Colonic mucosa (tissue), 4 donors: Measurements from ENCODE around the gene EYS. TPM values are rescaled to one million over a fixed set of nuclear protein-coding genes. Genes with fewer than 3 reads are reported as not detected.

Experiments
- DNase-seq: peaks from one replicate; pipeline ENCODE4 v3.0.0-alpha.2; 2020
- H3K27ac ChIP-seq: fragments of 200-600 bp; one replicate; pipeline ENCODE4 v1.8.0; 2021
- H3K27me3 ChIP-seq: fragments of 200-600 bp; one replicate; pipeline ENCODE4 v1.8.0; 2021
- H3K36me3 ChIP-seq: fragments of 200-600 bp; one replicate; pipeline ENCODE4 v1.8.0; 2021
- H3K4me1 ChIP-seq: fragments of 200-600 bp; one replicate; pipeline ENCODE4 v1.8.0; 2021; ENCODE audit warnings: mild to moderate bottlenecking
- H3K4me3 ChIP-seq: fragments of 200-600 bp; one replicate; pipeline ENCODE4 v1.8.0; 2021
- H3K9ac ChIP-seq, 2 donors: one replicate each; pipeline ENCODE4 v1.7.0; 2013; ENCODE audit warnings: control low read depth in 2 of 2, low read depth in 2 of 2, low read length in 2 of 2
- H3K9me3 ChIP-seq: fragments of 200-600 bp; one replicate; pipeline ENCODE4 v1.8.0; 2021
- intact Hi-C: fragments of 100-400 bp; cut with DNase I; formaldehyde crosslinking; loops from one replicate; pipeline ENCODE4 v1.14.1; 2022
- total RNA-seq, 2 donors: library from RNA; stranded (reverse); fragmentation: NEBNext Ultra II Directional in 1 of 2; extraction: Animal tissue kit (Norgen Biotek cat#: 25700) in 1 of 2; gene quantifications; one replicate each; pipeline ENCODE4 v1.2.1, GENCODE V29; 2021
- TF ChIP-seq, protein P1 (sequence below): fragments of 200-600 bp; IDR thresholded peaks from one replicate; pipeline ENCODE4 v1.8.0; 2022; ENCODE audit warnings: antibody characterized with exemption, mild to moderate bottlenecking
- donor health status: healthy.
- donor health status: DM: no; HTN: no; CAD: no.
- donor health status: DM: no; HTN: no; CAD: no.

EYS gene
- total RNA-seq, 2 donors from 2014 or later, result 0.64 to 0.82 TPM

DNA sequence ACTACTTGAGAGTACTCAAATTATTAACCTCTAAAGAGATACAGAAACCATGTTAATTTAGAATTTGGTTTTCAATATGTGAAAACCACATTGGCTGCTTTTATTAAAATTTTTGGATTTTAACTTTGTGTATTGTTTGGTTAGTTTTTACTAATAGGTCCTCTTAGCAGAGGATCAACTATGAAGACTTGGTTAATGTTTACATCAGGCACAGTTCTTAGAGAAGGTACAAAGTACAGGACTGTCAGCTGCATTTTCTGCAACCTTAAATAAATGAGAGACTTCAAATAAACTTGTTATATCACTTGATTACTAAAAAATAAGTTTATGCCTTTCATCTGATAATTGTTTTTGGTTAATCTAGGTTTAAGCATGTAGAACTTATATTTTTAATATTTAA is 1982.3 kb downstream of the EYS start:
- no peak overlapping the region for H3K4me3 ChIP-seq
- H3K27me3 ChIP-seq, result no peaks in the 10 kb centered on the region
- H3K9ac ChIP-seq, result no peak overlapping the region
- TF ChIP-seq, protein P1, sequence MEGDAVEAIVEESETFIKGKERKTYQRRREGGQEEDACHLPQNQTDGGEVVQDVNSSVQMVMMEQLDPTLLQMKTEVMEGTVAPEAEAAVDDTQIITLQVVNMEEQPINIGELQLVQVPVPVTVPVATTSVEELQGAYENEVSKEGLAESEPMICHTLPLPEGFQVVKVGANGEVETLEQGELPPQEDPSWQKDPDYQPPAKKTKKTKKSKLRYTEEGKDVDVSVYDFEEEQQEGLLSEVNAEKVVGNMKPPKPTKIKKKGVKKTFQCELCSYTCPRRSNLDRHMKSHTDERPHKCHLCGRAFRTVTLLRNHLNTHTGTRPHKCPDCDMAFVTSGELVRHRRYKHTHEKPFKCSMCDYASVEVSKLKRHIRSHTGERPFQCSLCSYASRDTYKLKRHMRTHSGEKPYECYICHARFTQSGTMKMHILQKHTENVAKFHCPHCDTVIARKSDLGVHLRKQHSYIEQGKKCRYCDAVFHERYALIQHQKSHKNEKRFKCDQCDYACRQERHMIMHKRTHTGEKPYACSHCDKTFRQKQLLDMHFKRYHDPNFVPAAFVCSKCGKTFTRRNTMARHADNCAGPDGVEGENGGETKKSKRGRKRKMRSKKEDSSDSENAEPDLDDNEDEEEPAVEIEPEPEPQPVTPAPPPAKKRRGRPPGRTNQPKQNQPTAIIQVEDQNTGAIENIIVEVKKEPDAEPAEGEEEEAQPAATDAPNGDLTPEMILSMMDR, result no peak
- H3K36me3 ChIP-seq, result no peaks in the 10 kb centered on the region
- H3K4me1 ChIP-seq, result no peaks in the 10 kb centered on the region
- no peak overlapping the region for H3K27ac ChIP-seq
- no peak for DNase-seq
- H3K9me3 ChIP-seq, result no peaks in the 10 kb centered on the region
- intact Hi-C loops, result no loop called here

DNA sequence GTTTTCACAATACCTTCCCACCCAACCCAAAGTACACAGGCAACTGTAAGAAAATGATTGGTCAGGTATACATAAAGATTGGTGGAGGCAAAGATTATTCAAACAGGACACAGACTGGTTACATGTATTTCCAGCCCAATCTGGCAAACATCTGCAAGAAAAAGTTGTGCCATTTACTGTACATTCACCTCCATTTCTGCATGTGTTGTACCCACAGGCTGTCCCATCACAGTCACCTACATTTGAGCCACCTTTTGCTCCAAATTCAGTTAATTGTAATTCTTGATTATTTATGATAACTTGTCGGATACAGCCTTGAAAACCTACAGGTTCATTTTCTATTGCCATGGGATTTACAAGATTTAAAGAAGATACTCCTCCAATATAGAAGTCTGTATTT is 1985.8 kb downstream of the EYS start:
- TF ChIP-seq, protein P1, result no peak
- H3K9ac ChIP-seq, result no peak overlapping the region
- no peaks in the 10 kb centered on the region for H3K36me3 ChIP-seq
- no peaks in the 10 kb centered on the region for H3K4me1 ChIP-seq
- no peaks in the 10 kb centered on the region for H3K9me3 ChIP-seq
- DNase-seq, result no peak
- no peak overlapping the region for H3K27ac ChIP-seq
- H3K27me3 ChIP-seq, result no peaks in the 10 kb centered on the region
- intact Hi-C loops, result no loop called here
- H3K4me3 ChIP-seq, result no peak overlapping the region

DNA sequence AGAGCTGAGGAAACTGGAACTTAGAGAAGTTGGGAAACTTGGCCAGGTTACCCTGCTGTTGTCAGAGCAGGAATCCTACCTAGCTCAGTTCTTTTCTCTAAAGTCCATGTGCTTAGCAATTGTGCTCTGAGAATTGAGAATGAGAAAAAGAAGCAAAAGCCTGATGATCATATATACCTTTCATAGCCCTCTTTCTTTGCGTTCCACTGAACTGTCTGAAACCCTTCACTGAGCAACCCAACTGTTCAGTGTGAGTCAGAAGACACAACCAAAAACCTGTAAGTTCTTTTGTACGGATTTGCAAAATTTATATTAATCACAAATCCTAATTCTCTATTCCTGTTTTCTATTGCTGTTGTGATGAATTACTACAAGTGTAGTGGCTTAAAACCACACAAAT is 1990.9 kb downstream of the EYS start:
- DNase-seq, result no peak
- Histone ChIP-seq H3K27ac (no peak overlapping the region), H3K27me3 (no peaks in the 10 kb centered on the region), H3K9me3 (no peaks in the 10 kb centered on the region), H3K36me3 (no peaks in the 10 kb centered on the region), H3K4me1 (no peaks in the 10 kb centered on the region), H3K4me3 (no peak overlapping the region), H3K9ac (no peak overlapping the region)
- intact Hi-C loops, result no loop called here
- TF ChIP-seq, protein P1, result no peak

DNA sequence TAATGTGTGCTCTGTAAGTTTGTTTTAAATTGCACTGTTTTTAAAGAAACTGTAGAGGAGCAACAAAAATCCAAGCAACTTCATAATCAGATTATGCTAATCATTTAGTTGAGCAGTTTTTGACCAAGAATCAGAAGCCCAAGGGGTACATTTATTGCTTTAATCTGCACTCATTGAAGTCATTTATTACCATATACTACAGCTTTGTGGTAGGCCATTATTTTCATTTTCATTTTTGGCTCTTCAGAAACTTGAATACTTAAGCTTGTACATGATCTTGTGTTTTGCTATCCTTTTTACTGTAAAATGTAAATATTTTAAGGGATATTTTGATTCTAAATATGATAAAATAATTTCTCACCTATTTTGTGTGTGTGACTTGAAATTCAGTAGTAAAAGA is 1992.9 kb downstream of the EYS start:
- DNase-seq, result no peak
- no peaks in the 10 kb centered on the region for H3K4me1 ChIP-seq
- no peaks in the 10 kb centered on the region for H3K36me3 ChIP-seq
- intact Hi-C loops, result no loop called here
- no peaks in the 10 kb centered on the region for H3K27me3 ChIP-seq
- H3K9me3 ChIP-seq, result no peaks in the 10 kb centered on the region
- TF ChIP-seq, protein P1, result no peak
- no peak overlapping the region for H3K4me3 ChIP-seq
- no peak overlapping the region for H3K9ac ChIP-seq
- no peak overlapping the region for H3K27ac ChIP-seq

DNA sequence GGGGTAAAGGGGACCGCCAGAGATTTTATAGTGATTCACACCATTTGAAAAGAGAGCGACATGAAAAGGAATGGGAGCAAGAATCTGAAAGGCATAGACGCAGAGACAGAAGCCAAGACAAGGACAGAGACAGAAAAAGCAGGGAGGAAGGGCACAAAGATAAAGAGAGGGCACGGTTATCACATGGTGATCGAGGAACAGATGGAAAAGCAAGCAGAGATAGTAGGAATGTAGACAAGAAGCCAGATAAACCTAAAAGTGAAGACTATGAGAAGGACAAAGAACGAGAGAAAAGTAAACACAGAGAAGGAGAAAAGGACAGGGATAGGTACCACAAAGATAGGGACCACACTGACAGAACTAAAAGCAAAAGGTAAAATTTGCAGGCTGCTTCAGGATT is 1993.7 kb downstream of the EYS start:
- Histone ChIP-seq H3K36me3 (no peaks in the 10 kb centered on the region), H3K27ac (no peak overlapping the region), H3K27me3 (no peaks in the 10 kb centered on the region), H3K9me3 (no peaks in the 10 kb centered on the region), H3K4me1 (no peaks in the 10 kb centered on the region), H3K9ac (no peak overlapping the region), H3K4me3 (no peak overlapping the region)
- TF ChIP-seq, protein P1, result no peak
- intact Hi-C loops, result no loop called here
- no peak for DNase-seq

DNA sequence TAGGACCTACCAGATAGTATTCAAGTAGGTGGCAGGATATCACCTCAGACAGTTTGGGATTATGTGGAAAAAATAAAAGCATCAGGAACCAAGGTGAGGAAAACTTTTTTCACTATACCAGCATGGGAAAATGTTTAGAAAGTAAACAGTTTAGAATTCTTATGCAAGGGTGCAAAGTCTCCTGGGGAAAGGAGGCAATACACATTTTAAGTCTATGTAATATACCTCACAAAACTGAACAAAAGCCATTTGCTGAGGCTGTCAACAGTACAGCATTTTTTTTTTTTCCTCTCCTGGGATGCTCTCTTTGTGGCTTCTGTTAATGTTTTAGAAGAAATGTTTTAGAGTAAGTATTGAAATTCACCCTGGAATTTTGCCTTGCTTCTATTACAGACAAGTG is 1997.9 kb downstream of the EYS start:
- TF ChIP-seq, protein P1, result no peak
- no peaks in the 10 kb centered on the region for H3K36me3 ChIP-seq
- no peaks in the 10 kb centered on the region for H3K27me3 ChIP-seq
- no peak overlapping the region for H3K4me3 ChIP-seq
- H3K9me3 ChIP-seq, result no peaks in the 10 kb centered on the region
- intact Hi-C loops, result no loop called here
- no peaks in the 10 kb centered on the region for H3K4me1 ChIP-seq
- DNase-seq, result no peak
- no peak overlapping the region for H3K9ac ChIP-seq
- H3K27ac ChIP-seq, result no peak overlapping the region
